ENCODE data around the gene ADD3. TPM values are rescaled to one million over a fixed set of nuclear protein-coding genes. Genes with fewer than 3 reads are reported as not detected.

The ADD3 gene
- polyA plus RNA-seq, 1 donor (not counting 4 experiments of a cell fraction or from before 2014, with no cell fraction given) = 61.7 TPM

GRCh38 chr10:109959259-109960145 lies 48.3 kb upstream of the ADD3 start:
- Histone ChIP-seq H3K4me3 (ENCODE audit: control insufficient read depth in 2 of 3, extremely low read depth in 1 of 3, insufficient read depth in 2 of 3, low read depth in 1 of 3, low read length in 3 of 3) (no peak overlapping the region), H3K36me3 (ENCODE audit: control insufficient read depth in 2 of 2, extremely low read depth in 1 of 2, insufficient read depth in 2 of 2, low read length in 2 of 2) (no peaks in the 10 kb centered on the region), H3K9me3 (ENCODE audit: control insufficient read depth, low read depth, low read length) (no peaks in the 10 kb centered on the region), H3K27me3 (ENCODE audit: control insufficient read depth, extremely low read depth, insufficient read depth, low read length) (no peaks in the 10 kb centered on the region), H3K27ac (ENCODE audit: control insufficient read depth, insufficient read depth, low read length) (no peak overlapping the region), H3K4me2 (ENCODE audit: control insufficient read depth, extremely low read depth, insufficient read depth, low read depth, low read length) (no peak overlapping the region), H3K4me1 (ENCODE audit: control insufficient read depth, extremely low read depth, insufficient read depth, low read length) (peaks cover 13% of the 10 kb centered on the region), H2AFZ (ENCODE audit: control insufficient read depth, low read length) (no peak overlapping the region), H3K9ac (ENCODE audit: control insufficient read depth, extremely low read depth, insufficient read depth, low read length) (no peak overlapping the region), H4K20me1 (ENCODE audit: control insufficient read depth, extremely low read depth, insufficient read depth, low read length) (no peaks in the 10 kb centered on the region), H3K79me2 (ENCODE audit: control insufficient read depth, insufficient read depth, low read length) (no peaks in the 10 kb centered on the region), H3K9me1 (ENCODE audit: control insufficient read depth, extremely low read depth, insufficient read depth, low read length) (no peaks in the 10 kb centered on the region)
- no peak for DNase-seq (ENCODE audit: low read depth, low spot score)
- no peak for TF ChIP-seq EZH2 (IDR thresholded peaks at IDR 0.05; ENCODE audit: low read length)
- TF ChIP-seq, protein P1, sequence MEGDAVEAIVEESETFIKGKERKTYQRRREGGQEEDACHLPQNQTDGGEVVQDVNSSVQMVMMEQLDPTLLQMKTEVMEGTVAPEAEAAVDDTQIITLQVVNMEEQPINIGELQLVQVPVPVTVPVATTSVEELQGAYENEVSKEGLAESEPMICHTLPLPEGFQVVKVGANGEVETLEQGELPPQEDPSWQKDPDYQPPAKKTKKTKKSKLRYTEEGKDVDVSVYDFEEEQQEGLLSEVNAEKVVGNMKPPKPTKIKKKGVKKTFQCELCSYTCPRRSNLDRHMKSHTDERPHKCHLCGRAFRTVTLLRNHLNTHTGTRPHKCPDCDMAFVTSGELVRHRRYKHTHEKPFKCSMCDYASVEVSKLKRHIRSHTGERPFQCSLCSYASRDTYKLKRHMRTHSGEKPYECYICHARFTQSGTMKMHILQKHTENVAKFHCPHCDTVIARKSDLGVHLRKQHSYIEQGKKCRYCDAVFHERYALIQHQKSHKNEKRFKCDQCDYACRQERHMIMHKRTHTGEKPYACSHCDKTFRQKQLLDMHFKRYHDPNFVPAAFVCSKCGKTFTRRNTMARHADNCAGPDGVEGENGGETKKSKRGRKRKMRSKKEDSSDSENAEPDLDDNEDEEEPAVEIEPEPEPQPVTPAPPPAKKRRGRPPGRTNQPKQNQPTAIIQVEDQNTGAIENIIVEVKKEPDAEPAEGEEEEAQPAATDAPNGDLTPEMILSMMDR (optimal IDR thresholded peaks at IDR 0.05 in 1 of 3, IDR thresholded peaks at IDR 0.05 in 1 of 3, conservative IDR thresholded peaks at IDR 0.05 in 1 of 3; ENCODE audit: extremely low read depth in 1 of 3, insufficient read depth in 2 of 3, low read length in 3 of 3) = no peak
- no peak for FAIRE-seq
- dilution Hi-C loops (cut with MboI; ENCODE audit: extremely low pct_ligation_motif_present, low sequenced_read_pairs) = no loop called here

- H3K79me2 ChIP-seq (ENCODE audit: control insufficient read depth, insufficient read depth, low read length) = no peaks in the 10 kb centered on the region
- dilution Hi-C loops (cut with MboI; ENCODE audit: extremely low pct_ligation_motif_present, low sequenced_read_pairs) = no loop called here
- no peaks in the 10 kb centered on the region for H3K36me3 ChIP-seq (ENCODE audit: control insufficient read depth in 2 of 2, extremely low read depth in 1 of 2, insufficient read depth in 2 of 2, low read length in 2 of 2)
- H3K27ac ChIP-seq (ENCODE audit: control insufficient read depth, insufficient read depth, low read length) = no peak overlapping the region
- no peak overlapping the region for H3K9ac ChIP-seq (ENCODE audit: control insufficient read depth, extremely low read depth, insufficient read depth, low read length)
- no peaks in the 10 kb centered on the region for H3K27me3 ChIP-seq (ENCODE audit: control insufficient read depth, extremely low read depth, insufficient read depth, low read length)
- no peaks in the 10 kb centered on the region for H3K9me1 ChIP-seq (ENCODE audit: control insufficient read depth, extremely low read depth, insufficient read depth, low read length)
- no peak overlapping the region for H3K4me2 ChIP-seq (ENCODE audit: control insufficient read depth, extremely low read depth, insufficient read depth, low read depth, low read length)
- H2AFZ ChIP-seq (ENCODE audit: control insufficient read depth, low read length) = no peak overlapping the region
- H3K4me3 ChIP-seq (ENCODE audit: control insufficient read depth in 2 of 3, extremely low read depth in 1 of 3, insufficient read depth in 2 of 3, low read depth in 1 of 3, low read length in 3 of 3) = no peak overlapping the region
- no peaks in the 10 kb centered on the region for H4K20me1 ChIP-seq (ENCODE audit: control insufficient read depth, extremely low read depth, insufficient read depth, low read length)
- DNase-seq (ENCODE audit: low read depth, low spot score) (no peak), FAIRE-seq (no peak)
- TF ChIP-seq, protein P1 (optimal IDR thresholded peaks at IDR 0.05 in 1 of 3, IDR thresholded peaks at IDR 0.05 in 1 of 3, conservative IDR thresholded peaks at IDR 0.05 in 1 of 3; ENCODE audit: extremely low read depth in 1 of 3, insufficient read depth in 2 of 3, low read length in 3 of 3) = no peak
- TF ChIP-seq EZH2 (IDR thresholded peaks at IDR 0.05; ENCODE audit: low read length) = no peak
- H3K9me3 ChIP-seq (ENCODE audit: control insufficient read depth, low read depth, low read length) = no peaks in the 10 kb centered on the region
- H3K4me1 ChIP-seq (ENCODE audit: control insufficient read depth, extremely low read depth, insufficient read depth, low read length) = peaks cover 13% of the 10 kb centered on the region
Observed at GRCh38 chr10:109960682-109961081, 47.1 kb upstream of the ADD3 start.

All from keratinocyte (primary cell).